Panc1 (cell line): ENCODE data around the gene LTB4R.

Source experiments
- CTCF ChIP-seq: fragments of 450-650 bp; IDR thresholded peaks from 2 replicates; pipeline ENCODE4 v1.5.1; 2017; ENCODE audit warnings: mild to moderate bottlenecking
- POLR2AphosphoS5 ChIP-seq: IDR thresholded peaks from 2 replicates; pipeline ENCODE4 v1.6.1; 2012; ENCODE audit warnings: mild to moderate bottlenecking, low read depth, low read length, moderate library complexity
- SIN3A ChIP-seq: IDR thresholded peaks from 2 replicates; pipeline ENCODE4 v1.6.1; 2012; ENCODE audit warnings: low read depth, mild to moderate bottlenecking, low read length, moderate library complexity, borderline replicate concordance; ENCODE audit not compliant: insufficient read depth
- TCF7L2 ChIP-seq: IDR thresholded peaks from 2 replicates; pipeline ENCODE4 v1.6.1; 2011; ENCODE audit warnings: mild to moderate bottlenecking, low read depth, low read length, inconsistent platforms

GRCh38 chr14:24335461-24336171 is 24.3 kb downstream of the LTB4R start:
- TF ChIP-seq CTCF (no peak), POLR2AphosphoS5 (no peak), TCF7L2 (no peak), SIN3A (no peak)
